ENCODE data around the gene FGGY. TPM values are rescaled to one million over a fixed set of nuclear protein-coding genes. Genes with fewer than 3 reads are reported as not detected.

Gene FGGY
- total and polyA plus RNA-seq, 2 donors (not counting 3 experiments of a cell fraction or from before 2014, with no cell fraction given), result 5.6 to 6.4 TPM

GRCh38 chr1:59803458-59804038 lies 506.7 kb downstream of the FGGY start:
- Histone ChIP-seq H3K4me2 (ENCODE audit: insufficient read depth, low read length) (no peak overlapping the region), H3K27ac (ENCODE audit: insufficient read depth, low read depth, low read length) (no peak overlapping the region), H3K9ac (replicated peaks; ENCODE audit: extremely low read depth, insufficient read depth, low read length) (no peak overlapping the region), H3K79me2 (ENCODE audit: control insufficient read depth, insufficient read depth, low read length) (no peaks in the 10 kb centered on the region), H3K4me1 (ENCODE audit: control insufficient read depth, extremely low read depth, insufficient read depth, low read length) (no peaks in the 10 kb centered on the region), H4K20me1 (replicated peaks; ENCODE audit: control insufficient read depth, extremely low read depth, insufficient read depth, low read length) (no peaks in the 10 kb centered on the region), H3K9me1 (replicated peaks; ENCODE audit: control insufficient read depth, extremely low read depth, insufficient read depth, low read length) (no peaks in the 10 kb centered on the region), H3K9me3 (replicated peaks; ENCODE audit: control insufficient read depth, insufficient read depth, low read length) (no peaks in the 10 kb centered on the region), H3K27me3 (ENCODE audit: control insufficient read depth in 2 of 2, insufficient read depth in 2 of 2, low read length in 2 of 2) (peaks cover 0 to 4% of the 10 kb centered on the region in 2 experiments), H3K4me3 (replicated peaks in 1 of 3; ENCODE audit: insufficient read depth in 1 of 3, low read depth in 1 of 3, low read length in 3 of 3) (no peak overlapping the region), H2AFZ (ENCODE audit: low read depth, low read length) (no peak overlapping the region), H3K36me3 (ENCODE audit: control insufficient read depth in 2 of 2, extremely low read depth in 1 of 2, insufficient read depth in 2 of 2, low read length in 2 of 2) (no peaks in the 10 kb centered on the region)
- FAIRE-seq (no peak), DNase-seq (ENCODE audit: low read depth, low spot score) (peak; percentile 70)
- TF ChIP-seq POLR2A (IDR thresholded peaks at IDR 0.05; ENCODE audit: low read depth, low read length), result no peak
- TF ChIP-seq JUN (IDR thresholded peaks at IDR 0.05; ENCODE audit: borderline replicate concordance, insufficient read depth, insufficient read length, low read depth), result no peak
- TF ChIP-seq MYC (IDR thresholded peaks at IDR 0.05; ENCODE audit: low read depth, low read length), result no peak
- TF ChIP-seq MAX (IDR thresholded peaks at IDR 0.05; ENCODE audit: insufficient read depth, insufficient read length), result no peak
- no peak for TF ChIP-seq GATA2 (IDR thresholded peaks at IDR 0.05; ENCODE audit: insufficient read depth, insufficient read length, low read depth, low read length)
- no peak for TF ChIP-seq EZH2 (IDR thresholded peaks at IDR 0.05; ENCODE audit: borderline replicate concordance, low read depth, low read length, severe bottlenecking)
- TF ChIP-seq CTCF (IDR thresholded peaks at IDR 0.05; ENCODE audit: extremely low read depth in 1 of 2, insufficient read depth in 1 of 2, low read depth in 1 of 2, low read length in 2 of 2), result no peak
- TF ChIP-seq POLR2AphosphoS5 (IDR thresholded peaks at IDR 0.05; ENCODE audit: insufficient read depth, low read depth, low read length), result no peak
- TF ChIP-seq FOS (IDR thresholded peaks at IDR 0.05; ENCODE audit: borderline replicate concordance, insufficient read depth, low read length), result no peak
- intact Hi-C loops (cut with micrococcal nuclease), result no loop called here
- ChIA-PET POLR2A (no interaction called here), CTCF (interaction anchor here (0.8 kb wide), 1 partner anchor 144 kb away, joined by 3 read pairs; no protein-coding TSS in a partner anchor)
- dilution Hi-C loops (cut with MboI; ENCODE audit: extremely low pct_ligation_motif_present, low sequenced_read_pairs), result no loop called here
- BruUV-seq (replicated peaks), result no TSS peak

All from endothelial cell of umbilical vein (primary cell).